Measurements from ENCODE around the gene UQCC2.

DNA sequence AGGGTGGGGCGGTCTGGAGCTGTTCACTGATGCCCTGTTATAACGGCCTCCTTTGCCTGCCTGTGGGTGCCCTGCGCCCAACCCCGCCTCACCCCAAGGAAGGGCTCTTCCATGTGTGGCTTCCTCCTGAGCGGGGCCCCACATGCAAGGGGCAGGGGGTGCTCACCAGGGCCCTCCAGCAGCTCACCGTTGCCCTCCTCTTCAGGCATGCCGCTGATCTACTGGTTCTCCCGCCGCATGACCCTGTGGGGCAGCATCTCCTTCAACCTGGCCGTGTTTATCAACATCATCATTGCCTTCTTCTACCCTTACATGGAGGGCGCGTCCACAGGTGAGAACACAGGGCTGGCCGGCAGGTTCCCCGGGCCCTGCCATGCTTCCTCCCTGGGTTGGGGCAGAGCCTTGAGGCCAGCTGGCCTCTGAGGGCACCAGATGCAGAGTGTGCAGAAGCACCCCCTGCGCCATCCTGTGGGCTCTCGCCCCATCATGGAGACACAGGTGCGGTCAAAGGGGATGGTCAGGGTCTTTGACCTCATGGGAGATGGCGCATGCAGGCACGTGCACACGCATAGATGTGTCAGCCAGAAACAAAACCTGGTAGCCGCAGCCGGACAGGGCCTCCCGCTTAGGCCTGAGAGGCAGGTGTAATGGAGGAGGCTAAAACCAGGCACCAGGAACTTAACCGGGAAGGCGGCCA, 22.9 kb downstream of the UQCC2 start:
- TF ChIP-seq CTCF (IDR thresholded peaks at IDR 0.05), result no peak
- TF ChIP-seq POLR2A (IDR thresholded peaks at IDR 0.05), result no peak
